Measurements from ENCODE around the gene PYCARD. TPM values are rescaled to one million over a fixed set of nuclear protein-coding genes. Genes with fewer than 3 reads are reported as not detected.

The PYCARD gene
- total RNA-seq, 6 donors from 2014 or later = 44.0 to 103 (median 83.7) TPM

GRCh38 chr16:31223044-31223443 lies 20.5 kb upstream of the PYCARD start:
- Histone ChIP-seq H3K9me3 (no peaks in the 10 kb centered on the region), H3K4me3 (no peak overlapping the region), H3K27ac (no peak overlapping the region), H3K27me3 (peaks cover 0 to 2% (median 0%) of the 10 kb centered on the region in 4 donors), H3K4me1 (no peaks in the 10 kb centered on the region), H3K36me3 (no peaks in the 10 kb centered on the region)
- no peak for DNase-seq
- no peak for ATAC-seq (ENCODE audit: low FRiP score in 2 of 2)
- WGBS, 2 donors = 80 to 95% methylated on average over 1 to 4 of the region's 5 CpGs
- TF ChIP-seq POLR2A (IDR thresholded peaks at IDR 0.05) (no peak), EP300 (IDR thresholded peaks at IDR 0.05) (no peak), POLR2AphosphoS5 (IDR thresholded peaks at IDR 0.05) (no peak), CTCF (IDR thresholded peaks at IDR 0.05) (no peak)

- ATAC-seq (ENCODE audit: low FRiP score in 2 of 2) = no peak
- Histone ChIP-seq H3K4me1 (peaks cover 4 to 7% (median 6%) of the 10 kb centered on the region in 4 donors), H3K9me3 (no peaks in the 10 kb centered on the region), H3K4me3 (no peak overlapping the region), H3K27me3 (peaks cover 0 to 12% (median 7%) of the 10 kb centered on the region in 4 donors), H3K36me3 (no peaks in the 10 kb centered on the region), H3K27ac (no peak overlapping the region)
- no peak for DNase-seq
- WGBS, 2 donors = 51 to 61% methylated on average over 12 of the region's 12 CpGs
- TF ChIP-seq POLR2A (IDR thresholded peaks at IDR 0.05) (no peak), POLR2AphosphoS5 (IDR thresholded peaks at IDR 0.05) (no peak), EP300 (IDR thresholded peaks at IDR 0.05) (no peak), CTCF (IDR thresholded peaks at IDR 0.05) (no peak)
Measured at GRCh38 chr16:31221357-31222160, 19.0 kb upstream of the PYCARD start.

- WGBS, 2 donors = 81 to 90% methylated on average over 15 of the region's 15 CpGs
- no peak overlapping the region for H3K4me3 ChIP-seq
- no peak for DNase-seq
- TF ChIP-seq EP300 (IDR thresholded peaks at IDR 0.05) (no peak), POLR2AphosphoS5 (IDR thresholded peaks at IDR 0.05) (no peak), CTCF (IDR thresholded peaks at IDR 0.05) (no peak), POLR2A (IDR thresholded peaks at IDR 0.05) (no peak)
- H3K27ac ChIP-seq = no peak overlapping the region
- ATAC-seq (ENCODE audit: low FRiP score in 2 of 2) = no peak
- peaks cover 0 to 23% (median 15%) of the 10 kb centered on the region in 4 donors for H3K27me3 ChIP-seq
- H3K4me1 ChIP-seq = peaks cover 26 to 29% (median 27%) of the 10 kb centered on the region in 4 donors
- H3K9me3 ChIP-seq = no peaks in the 10 kb centered on the region
- no peaks in the 10 kb centered on the region for H3K36me3 ChIP-seq
Measured at GRCh38 chr16:31219154-31219741, 16.7 kb upstream of the PYCARD start.

- TF ChIP-seq POLR2A (IDR thresholded peaks at IDR 0.05) = no peak
- no peak for TF ChIP-seq EP300 (IDR thresholded peaks at IDR 0.05)
- TF ChIP-seq CTCF (IDR thresholded peaks at IDR 0.05) = no peak
- TF ChIP-seq POLR2AphosphoS5 (IDR thresholded peaks at IDR 0.05) = no peak
- DNase-seq = no peak
- WGBS, 2 donors = 22 to 27% methylated on average over 2 to 4 of the region's 4 CpGs
- no peak for ATAC-seq (ENCODE audit: low FRiP score in 2 of 2)
- Histone ChIP-seq H3K4me3 (peak overlapping the region in 1 of 4 donors; percentile 59), H3K4me1 (peaks cover 26 to 29% (median 27%) of the 10 kb centered on the region in 4 donors), H3K36me3 (no peaks in the 10 kb centered on the region), H3K27ac (no peak overlapping the region), H3K27me3 (peaks cover 0 to 23% (median 15%) of the 10 kb centered on the region in 4 donors), H3K9me3 (no peaks in the 10 kb centered on the region)
Measured at GRCh38 chr16:31217136-31217530, 14.6 kb upstream of the PYCARD start.
